Measurements from ENCODE around the gene EPG5.

Gene EPG5

DNA sequence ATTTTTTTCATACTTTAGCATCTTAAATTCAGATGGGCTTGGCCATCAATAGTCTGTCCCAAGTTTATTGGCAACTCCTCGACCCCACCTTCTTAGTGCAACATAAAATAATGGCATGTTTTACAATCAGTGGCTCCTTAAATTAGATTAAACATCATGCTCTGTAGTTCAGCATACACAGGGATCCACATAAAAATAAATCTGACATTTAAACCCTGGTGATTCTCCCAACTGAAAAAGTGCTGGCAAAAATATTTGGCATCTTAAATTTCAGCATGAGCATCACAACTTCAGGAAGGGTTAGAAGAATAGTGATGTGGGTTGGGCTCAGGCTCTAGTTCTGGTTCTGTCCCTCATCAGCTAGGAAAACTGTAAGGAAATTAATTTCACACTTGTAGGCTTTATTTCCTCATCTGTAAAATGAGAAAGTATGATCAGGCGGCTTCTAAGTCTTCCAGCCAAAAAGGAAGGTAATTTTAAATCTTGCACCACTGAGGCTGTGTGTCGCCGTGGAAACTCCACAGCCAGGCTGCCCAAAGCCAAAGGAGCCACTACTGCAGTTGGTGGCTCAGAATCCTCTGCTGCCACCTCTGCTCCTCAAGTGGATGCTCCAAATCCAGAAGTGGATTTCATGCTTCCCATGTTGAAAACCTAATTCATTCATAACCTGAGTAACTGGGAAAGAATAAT, 17.6 kb upstream of the EPG5 start:
- H3K27me3 ChIP-seq (ENCODE audit: insufficient read depth, poor library complexity, severe bottlenecking) = no peaks in the 10 kb centered on the region
- peak in 1 of 2 experiments; percentile 46 for DNase-seq (ENCODE audit: low read depth in 1 of 2, low spot score in 1 of 2)
- TF ChIP-seq SPI1 (IDR thresholded peaks at IDR 0.05; ENCODE audit: borderline replicate concordance, low read depth) (no peak), GABPA (IDR thresholded peaks at IDR 0.05; ENCODE audit: low read depth) (no peak), POLR2AphosphoS5 (IDR thresholded peaks at IDR 0.05; ENCODE audit: low read depth) (no peak)
- TF ChIP-seq, protein P1, sequence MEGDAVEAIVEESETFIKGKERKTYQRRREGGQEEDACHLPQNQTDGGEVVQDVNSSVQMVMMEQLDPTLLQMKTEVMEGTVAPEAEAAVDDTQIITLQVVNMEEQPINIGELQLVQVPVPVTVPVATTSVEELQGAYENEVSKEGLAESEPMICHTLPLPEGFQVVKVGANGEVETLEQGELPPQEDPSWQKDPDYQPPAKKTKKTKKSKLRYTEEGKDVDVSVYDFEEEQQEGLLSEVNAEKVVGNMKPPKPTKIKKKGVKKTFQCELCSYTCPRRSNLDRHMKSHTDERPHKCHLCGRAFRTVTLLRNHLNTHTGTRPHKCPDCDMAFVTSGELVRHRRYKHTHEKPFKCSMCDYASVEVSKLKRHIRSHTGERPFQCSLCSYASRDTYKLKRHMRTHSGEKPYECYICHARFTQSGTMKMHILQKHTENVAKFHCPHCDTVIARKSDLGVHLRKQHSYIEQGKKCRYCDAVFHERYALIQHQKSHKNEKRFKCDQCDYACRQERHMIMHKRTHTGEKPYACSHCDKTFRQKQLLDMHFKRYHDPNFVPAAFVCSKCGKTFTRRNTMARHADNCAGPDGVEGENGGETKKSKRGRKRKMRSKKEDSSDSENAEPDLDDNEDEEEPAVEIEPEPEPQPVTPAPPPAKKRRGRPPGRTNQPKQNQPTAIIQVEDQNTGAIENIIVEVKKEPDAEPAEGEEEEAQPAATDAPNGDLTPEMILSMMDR (IDR thresholded peaks at IDR 0.05; ENCODE audit: insufficient read depth, low read length) = no peak
- TF ChIP-seq, protein P2, sequence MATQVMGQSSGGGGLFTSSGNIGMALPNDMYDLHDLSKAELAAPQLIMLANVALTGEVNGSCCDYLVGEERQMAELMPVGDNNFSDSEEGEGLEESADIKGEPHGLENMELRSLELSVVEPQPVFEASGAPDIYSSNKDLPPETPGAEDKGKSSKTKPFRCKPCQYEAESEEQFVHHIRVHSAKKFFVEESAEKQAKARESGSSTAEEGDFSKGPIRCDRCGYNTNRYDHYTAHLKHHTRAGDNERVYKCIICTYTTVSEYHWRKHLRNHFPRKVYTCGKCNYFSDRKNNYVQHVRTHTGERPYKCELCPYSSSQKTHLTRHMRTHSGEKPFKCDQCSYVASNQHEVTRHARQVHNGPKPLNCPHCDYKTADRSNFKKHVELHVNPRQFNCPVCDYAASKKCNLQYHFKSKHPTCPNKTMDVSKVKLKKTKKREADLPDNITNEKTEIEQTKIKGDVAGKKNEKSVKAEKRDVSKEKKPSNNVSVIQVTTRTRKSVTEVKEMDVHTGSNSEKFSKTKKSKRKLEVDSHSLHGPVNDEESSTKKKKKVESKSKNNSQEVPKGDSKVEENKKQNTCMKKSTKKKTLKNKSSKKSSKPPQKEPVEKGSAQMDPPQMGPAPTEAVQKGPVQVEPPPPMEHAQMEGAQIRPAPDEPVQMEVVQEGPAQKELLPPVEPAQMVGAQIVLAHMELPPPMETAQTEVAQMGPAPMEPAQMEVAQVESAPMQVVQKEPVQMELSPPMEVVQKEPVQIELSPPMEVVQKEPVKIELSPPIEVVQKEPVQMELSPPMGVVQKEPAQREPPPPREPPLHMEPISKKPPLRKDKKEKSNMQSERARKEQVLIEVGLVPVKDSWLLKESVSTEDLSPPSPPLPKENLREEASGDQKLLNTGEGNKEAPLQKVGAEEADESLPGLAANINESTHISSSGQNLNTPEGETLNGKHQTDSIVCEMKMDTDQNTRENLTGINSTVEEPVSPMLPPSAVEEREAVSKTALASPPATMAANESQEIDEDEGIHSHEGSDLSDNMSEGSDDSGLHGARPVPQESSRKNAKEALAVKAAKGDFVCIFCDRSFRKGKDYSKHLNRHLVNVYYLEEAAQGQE (IDR thresholded peaks at IDR 0.05; ENCODE audit: insufficient replicate concordance, low read depth) = no peak
- no peak overlapping the region for H3K4me3 ChIP-seq (replicated peaks; ENCODE audit: insufficient read depth, low read length)
- H3K27ac ChIP-seq (replicated peaks) = peak overlapping the region; percentile 82

DNA sequence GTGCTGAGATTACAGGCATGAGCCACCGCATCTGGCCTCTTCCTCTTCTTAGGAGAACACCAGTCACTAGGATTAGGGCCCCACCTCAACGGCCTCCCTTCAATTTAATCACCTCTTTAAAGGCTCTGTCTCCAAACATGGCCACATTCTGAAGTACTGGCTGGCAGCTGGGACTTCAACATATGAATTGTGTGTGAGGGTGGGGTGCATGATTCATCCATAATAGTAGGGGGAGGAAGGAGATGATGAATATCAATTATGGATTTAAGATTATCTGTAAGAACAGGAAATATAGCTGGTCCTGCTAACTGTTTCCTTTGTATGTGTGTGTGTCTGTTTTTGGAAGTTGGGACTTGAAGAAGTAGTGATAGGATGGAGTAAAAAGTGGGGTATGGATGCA, 14.7 kb upstream of the EPG5 start:
- TF ChIP-seq POLR2AphosphoS5 (IDR thresholded peaks at IDR 0.05; ENCODE audit: low read depth) (no peak), SPI1 (IDR thresholded peaks at IDR 0.05; ENCODE audit: borderline replicate concordance, low read depth) (peak; percentile 45; the same call in 1 of the 2 replicates)
- H3K27me3 ChIP-seq (ENCODE audit: insufficient read depth, poor library complexity, severe bottlenecking) = no peaks in the 10 kb centered on the region
- peak in 1 of 2 experiments; percentile 51 for DNase-seq (ENCODE audit: low read depth in 1 of 2, low spot score in 1 of 2)

GRCh38 chr18:45980229-45980628, 13.1 kb upstream of the EPG5 start:
- DNase-seq (ENCODE audit: low read depth in 1 of 2, low spot score in 1 of 2) = no peak
- Histone ChIP-seq H3K4me3 (replicated peaks; ENCODE audit: insufficient read depth, low read length) (no peak overlapping the region), H3K27me3 (ENCODE audit: insufficient read depth, poor library complexity, severe bottlenecking) (no peaks in the 10 kb centered on the region), H3K27ac (replicated peaks) (no peak overlapping the region)
- TF ChIP-seq POLR2AphosphoS5 (IDR thresholded peaks at IDR 0.05; ENCODE audit: low read depth) = no peak
- TF ChIP-seq, protein P1 (IDR thresholded peaks at IDR 0.05; ENCODE audit: insufficient read depth, low read length) = no peak
- TF ChIP-seq, protein P2 (IDR thresholded peaks at IDR 0.05; ENCODE audit: insufficient replicate concordance, low read depth) = no peak
- no peak for TF ChIP-seq GABPA (IDR thresholded peaks at IDR 0.05; ENCODE audit: low read depth)
- TF ChIP-seq SPI1 (IDR thresholded peaks at IDR 0.05; ENCODE audit: borderline replicate concordance, low read depth) = no peak

More for the DNA sequence above, 14.7 kb upstream of the EPG5 start:
- H3K27ac ChIP-seq (replicated peaks) = peak overlapping the region; percentile 82
- no peak overlapping the region for H3K4me3 ChIP-seq (replicated peaks; ENCODE audit: insufficient read depth, low read length)

- H3K27me3 ChIP-seq (ENCODE audit: insufficient read depth, poor library complexity, severe bottlenecking) = no peaks in the 10 kb centered on the region
- peak; percentile 81 to 88 for DNase-seq (ENCODE audit: low read depth in 1 of 2, low spot score in 1 of 2)
- TF ChIP-seq GABPA (IDR thresholded peaks at IDR 0.05; ENCODE audit: low read depth) (no peak), POLR2AphosphoS5 (IDR thresholded peaks at IDR 0.05; ENCODE audit: low read depth) (no peak), SPI1 (IDR thresholded peaks at IDR 0.05; ENCODE audit: borderline replicate concordance, low read depth) (no peak)
- TF ChIP-seq, protein P1 (IDR thresholded peaks at IDR 0.05; ENCODE audit: insufficient read depth, low read length) = no peak
- TF ChIP-seq, protein P2 (IDR thresholded peaks at IDR 0.05; ENCODE audit: insufficient replicate concordance, low read depth) = no peak
- H3K27ac ChIP-seq (replicated peaks) = peak overlapping the region; percentile 84
- H3K4me3 ChIP-seq (replicated peaks; ENCODE audit: insufficient read depth, low read length) = no peak overlapping the region
Measured at GRCh38 chr18:45978084-45978483, 11.0 kb upstream of the EPG5 start.
